A549 (cell line): ENCODE data around the gene SELPLG. TPM values are rescaled to one million over a fixed set of nuclear protein-coding genes. Genes with fewer than 3 reads are reported as not detected.

Source experiments
- ATAC-seq, 2 experiments: fragments of 200-7000 bp in 1 of 2; fragments of >200 bp in 1 of 2; cut with Nextera tagmentation in 1 of 2; cut with Tn5 transposase in 1 of 2; 3 replicates each; pipeline versions ENCODE4 v1.8.0 to v1.9.1; 2018 to 2020; ENCODE audit warnings: mild to moderate bottlenecking in 1 of 2, moderate library complexity in 1 of 2
- CTCF ChIA-PET: fragments of 300-600 bp; sonication (Branson Sonifier 250); formaldehyde crosslinking; extraction: SDS; loops from one replicate; lab custom pipeline; 2021; ENCODE audit warnings: antibody characterized with exemption, inconsistent platforms; lab: Yijun Ruan, JAX
- POLR2A ChIA-PET: fragments of 350-600 bp; formaldehyde crosslinking; extraction: SDS; loops from one replicate; lab custom pipeline; 2021; ENCODE audit warnings: antibody characterized with exemption, inconsistent platforms; lab: Yijun Ruan, JAX
- DNase-seq, 2 experiments: peaks; one replicate each; pipeline versions ENCODE4 v3.0.0 to v3.0.0-alpha.2; 2011 to 2016; ENCODE audit warnings: low read depth in 1 of 2, low spot score in 1 of 2
- FAIRE-seq: peaks from 2 replicates; lab custom pipeline; 2011; peaks lifted over from hg19 to GRCh38; lab: Jason Lieb, UNC
- H3K27ac ChIP-seq, 2 experiments: fragments of >200 bp; sonication (Bioruptor Twin); formaldehyde crosslinking; 3 replicates each; pipeline ENCODE4 v1.5.1; 2016 to 2017
- H3K4me1 ChIP-seq: fragments of >200 bp; sonication (Bioruptor Twin); formaldehyde crosslinking; 3 replicates; pipeline ENCODE4 v1.6.1; 2016
- H3K4me2 ChIP-seq: fragments of >200 bp; sonication (Bioruptor Twin); formaldehyde crosslinking; 3 replicates; pipeline ENCODE4 v1.6.1; 2016
- H3K4me3 ChIP-seq: fragments of >200 bp; sonication (Bioruptor Twin); formaldehyde crosslinking; 3 replicates; pipeline ENCODE4 v1.5.1; 2016
- H3K9me3 ChIP-seq: fragments of >200 bp; sonication (Bioruptor Twin); formaldehyde crosslinking; 3 replicates; pipeline ENCODE4 v1.6.1; 2016
- CBX8 ChIP-seq: fragments of 200-600 bp; sonication (generic); IDR thresholded peaks from 2 replicates; pipeline ENCODE4 v1.6.1; 2016
- CEBPB ChIP-seq, 2 experiments: fragments of >200 bp in 1 of 2; sonication (Bioruptor Twin) in 1 of 2; formaldehyde crosslinking in 1 of 2; IDR thresholded peaks; 2 replicates each; pipeline ENCODE4 v1.6.1; 2012 to 2016
- CHD2 ChIP-seq: fragments of 150-350 bp; IDR thresholded peaks from 2 replicates; pipeline ENCODE4 v1.6.1; 2014; ENCODE audit warnings: low read length; ENCODE audit not compliant: partially characterized antibody
- CTCF ChIP-seq: fragments of >200 bp; sonication (Bioruptor Twin); formaldehyde crosslinking; IDR thresholded peaks from 3 replicates; pipeline ENCODE4 v1.5.1; 2016
- E2F6 ChIP-seq: IDR thresholded peaks from 2 replicates; pipeline ENCODE4 v1.6.1; 2012; ENCODE audit warnings: low read depth, borderline replicate concordance
- EHF ChIP-seq: fragments of 250-450 bp; sonication (Bioruptor Pico); IDR thresholded peaks from 2 replicates; pipeline ENCODE4 v1.5.0; 2020; ENCODE audit warnings: mild to moderate bottlenecking
- ELK1 ChIP-seq: fragments of 150-350 bp; IDR thresholded peaks from 2 replicates; pipeline ENCODE4 v1.6.1; 2014; ENCODE audit warnings: low read depth, mild to moderate bottlenecking, low read length
- FOSB ChIP-seq: fragments of 250-450 bp; sonication (Bioruptor Pico); IDR thresholded peaks from 2 replicates; pipeline ENCODE4 v1.5.0; 2020; ENCODE audit warnings: mild to moderate bottlenecking, moderate library complexity
- FOSL2 ChIP-seq, 2 experiments: fragments of 450-650 bp in 1 of 2; fragments of >200 bp in 1 of 2; sonication (Bioruptor Twin) in 1 of 2; formaldehyde crosslinking; IDR thresholded peaks; 2 replicates each; pipeline versions ENCODE4 v1.5.0 to v1.6.1; 2016 to 2020; ENCODE audit warnings: mild to moderate bottlenecking in 1 of 2, moderate library complexity in 1 of 2
- GATA3 ChIP-seq: IDR thresholded peaks from 2 replicates; pipeline ENCODE4 v1.6.1; 2012; ENCODE audit warnings: borderline replicate concordance
- HOXB13 ChIP-seq: fragments of 250-450 bp; sonication (Bioruptor Pico); IDR thresholded peaks from 2 replicates; pipeline ENCODE4 v1.5.0; 2020; ENCODE audit warnings: low read depth, mild to moderate bottlenecking, moderate library complexity
- KDM5A ChIP-seq: fragments of 200-600 bp; sonication (generic); IDR thresholded peaks from 2 replicates; pipeline ENCODE4 v1.6.1; 2016; ENCODE audit warnings: antibody characterized with exemption, mild to moderate bottlenecking
- MAFK ChIP-seq: fragments of 450-650 bp; IDR thresholded peaks from 2 replicates; pipeline ENCODE4 v1.6.1; 2014; ENCODE audit not compliant: partially characterized antibody
- NFE2L2 ChIP-seq: fragments of 150-350 bp; conservative IDR thresholded peaks from 2 replicates; pipeline ENCODE4 v1.6.1; 2014; ENCODE audit warnings: low read length
- POLR2A ChIP-seq: IDR thresholded peaks from 2 replicates; pipeline ENCODE4 v1.6.1; 2012; ENCODE audit warnings: mild to moderate bottlenecking, low read length
- POLR2AphosphoS2 ChIP-seq: conservative IDR thresholded peaks from 2 replicates; pipeline ENCODE4 v1.6.1; 2012; ENCODE audit warnings: low read length, improper control_type of control experiment, inconsistent platforms
- RFX5 ChIP-seq: fragments of 450-650 bp; IDR thresholded peaks from 2 replicates; pipeline ENCODE4 v1.7.1; 2014; ENCODE audit warnings: antibody characterized with exemption, mild to moderate bottlenecking, moderate library complexity
- ZFP36 ChIP-seq: fragments of 450-650 bp; IDR thresholded peaks from 2 replicates; pipeline ENCODE4 v1.6.1; 2014; ENCODE audit warnings: borderline replicate concordance; ENCODE audit not compliant: partially characterized antibody
- WGBS: methylation state at CpG from one replicate; pipeline ENCODE4 v1.1.6; 2017; ENCODE audit errors: missing lambda C conversion rate; 5-methylcytosine and 5-hydroxymethylcytosine counted together
- polyA plus RNA-seq, 4 experiments: library from polyadenylated mRNA; depleted of rRNA in 3 of 4; stranded (reverse); fragments of >200 nt; fragmentation: RNase III in 1 of 4; extraction: RNeasy Plus Mini Kit Qiagen cat#74134 plus additional on column Dnase treatment in 1 of 4; gene quantifications; 2 replicates in 3 of 4; 3 replicates in 1 of 4; pipeline ENCODE4 v1.2.3, GENCODE V29; 2011 to 2017

Gene SELPLG
- polyA plus RNA-seq, 2 of the 4 experiments (the other 2 are of a cell fraction) = 0.17 to 0.67 TPM

GRCh38 chr12:108580531-108580930, 53.2 kb downstream of the SELPLG start:
- POLR2A ChIA-PET = no interaction called here
- 72% methylated on average over 3 of the region's 3 CpGs for WGBS
- no peak for ATAC-seq
- H3K27ac ChIP-seq = no peak overlapping the region
- no peak overlapping the region for H3K4me2 ChIP-seq
- no peak for DNase-seq
- H3K4me3 ChIP-seq = no peak overlapping the region
- TF ChIP-seq CEBPB (IDR thresholded peaks at IDR 0.05) (no peak), ELK1 (no peak), POLR2AphosphoS2 (no peak), CBX8 (no peak), RFX5 (no peak), CHD2 (no peak)
- TF ChIP-seq, all 56 proteins: peak for 0
- no peaks in the 10 kb centered on the region for H3K9me3 ChIP-seq
- H3K4me1 ChIP-seq = no peaks in the 10 kb centered on the region
- no peak for FAIRE-seq
- CTCF ChIA-PET = interaction anchor here (2.2 kb wide), 1 partner anchor 38 kb away, joined by 10 read pairs; no protein-coding TSS in a partner anchor

- FAIRE-seq (no peak), DNase-seq (no peak), ATAC-seq (no peak)
- ChIA-PET CTCF (interaction anchor here (1.2 to 22.8 kb wide), 4 partner anchors 15 to 39 kb away, joined by 4 to 533 read pairs (median 10); no protein-coding TSS in a partner anchor), POLR2A (no interaction called here)
- 60% methylated on average over 3 of the region's 3 CpGs for WGBS
- no peak overlapping the region for H3K27ac ChIP-seq
- no peak for TF ChIP-seq CTCF
- TF ChIP-seq ZFP36 = no peak
- TF ChIP-seq GATA3 = no peak
- TF ChIP-seq POLR2A = no peak
- no peak for TF ChIP-seq MAFK
- no peak for TF ChIP-seq EHF (CRISPR knock-in tag)
- TF ChIP-seq FOSL2 (IDR thresholded peaks at IDR 0.05) = no peak
- no peak for TF ChIP-seq FOSL2 (CRISPR knock-in tag; IDR thresholded peaks at IDR 0.05)
- TF ChIP-seq HOXB13 (CRISPR knock-in tag) = no peak
- TF ChIP-seq NFE2L2 = no peak
- no peak for TF ChIP-seq KDM5A
- no peak for TF ChIP-seq CEBPB (IDR thresholded peaks at IDR 0.05)
- no peak for TF ChIP-seq E2F6
- H3K4me3 ChIP-seq = no peak overlapping the region
- no peak overlapping the region for H3K4me2 ChIP-seq
- H3K4me1 ChIP-seq = no peaks in the 10 kb centered on the region
- no peaks in the 10 kb centered on the region for H3K9me3 ChIP-seq
Measured at GRCh38 chr12:108578813-108579212, 54.9 kb downstream of the SELPLG start.

GRCh38 chr12:108578264-108578663, 55.4 kb downstream of the SELPLG start:
- no peaks in the 10 kb centered on the region for H3K4me1 ChIP-seq
- ChIA-PET POLR2A (no interaction called here), CTCF (interaction anchor here (2.0 to 22.8 kb wide), 2 partner anchors 14 to 35 kb away, joined by 9 to 533 read pairs; no protein-coding TSS in a partner anchor)
- H3K4me2 ChIP-seq = no peak overlapping the region
- DNase-seq (no peak), ATAC-seq (no peak), FAIRE-seq (no peak)
- no peak overlapping the region for H3K27ac ChIP-seq
- WGBS = 54% methylated on average over 2 of the region's 2 CpGs
- TF ChIP-seq ELK1 = no peak
- TF ChIP-seq FOSB (CRISPR knock-in tag) = no peak
- no peak overlapping the region for H3K4me3 ChIP-seq
- H3K9me3 ChIP-seq = no peaks in the 10 kb centered on the region
